T-helper 9 cell (primary cell): ENCODE results near the gene PDE2A.

Experiments
- DNase-seq: peaks from one replicate; pipeline ENCODE4 v3.0.0-alpha.2; 2020

Gene PDE2A

GRCh38 chr11:72655014-72655413 is 19.2 kb downstream of the PDE2A start:
- DNase-seq, result no peak

- no peak for DNase-seq
Measured at GRCh38 chr11:72653649-72654048, 20.6 kb downstream of the PDE2A start.

- no peak for DNase-seq
Measured at GRCh38 chr11:72652873-72653630, 21.2 kb downstream of the PDE2A start.

- no peak for DNase-seq
Measured at GRCh38 chr11:72652133-72652532, 22.1 kb downstream of the PDE2A start.

- DNase-seq, result no peak
Measured at GRCh38 chr11:72649215-72649976, 24.8 kb downstream of the PDE2A start.

GRCh38 chr11:72648384-72649136 is 25.7 kb downstream of the PDE2A start:
- DNase-seq, result no peak

GRCh38 chr11:72647882-72648281 is 26.3 kb downstream of the PDE2A start:
- no peak for DNase-seq

- no peak for DNase-seq
Measured at GRCh38 chr11:72646472-72646871, 27.8 kb downstream of the PDE2A start.

- no peak for DNase-seq
Measured at GRCh38 chr11:72646024-72646423, 28.2 kb downstream of the PDE2A start.

GRCh38 chr11:72643547-72643946 is 30.7 kb downstream of the PDE2A start:
- DNase-seq, result no peak

- peak; percentile 52 for DNase-seq
Measured at GRCh38 chr11:72642884-72643522, 31.2 kb downstream of the PDE2A start.

- no peak for DNase-seq
Measured at GRCh38 chr11:72642043-72642883, 32.0 kb downstream of the PDE2A start.

- DNase-seq, result no peak
Measured at GRCh38 chr11:72641522-72642042, 32.6 kb downstream of the PDE2A start.

GRCh38 chr11:72639502-72640375 is 34.5 kb downstream of the PDE2A start:
- no peak for DNase-seq

GRCh38 chr11:72637926-72638325 is 36.3 kb downstream of the PDE2A start:
- DNase-seq, result no peak

GRCh38 chr11:72637198-72637597 is 37.0 kb downstream of the PDE2A start:
- DNase-seq, result no peak

- no peak for DNase-seq
Measured at GRCh38 chr11:72636376-72636775, 37.8 kb downstream of the PDE2A start.

- no peak for DNase-seq
Measured at GRCh38 chr11:72635933-72636332, 38.3 kb downstream of the PDE2A start.

GRCh38 chr11:72635309-72635915 is 38.8 kb downstream of the PDE2A start:
- DNase-seq, result no peak

GRCh38 chr11:72634472-72635095 is 39.6 kb downstream of the PDE2A start:
- no peak for DNase-seq
